ENCODE data around the gene EPN3.

Gene EPN3

DNA sequence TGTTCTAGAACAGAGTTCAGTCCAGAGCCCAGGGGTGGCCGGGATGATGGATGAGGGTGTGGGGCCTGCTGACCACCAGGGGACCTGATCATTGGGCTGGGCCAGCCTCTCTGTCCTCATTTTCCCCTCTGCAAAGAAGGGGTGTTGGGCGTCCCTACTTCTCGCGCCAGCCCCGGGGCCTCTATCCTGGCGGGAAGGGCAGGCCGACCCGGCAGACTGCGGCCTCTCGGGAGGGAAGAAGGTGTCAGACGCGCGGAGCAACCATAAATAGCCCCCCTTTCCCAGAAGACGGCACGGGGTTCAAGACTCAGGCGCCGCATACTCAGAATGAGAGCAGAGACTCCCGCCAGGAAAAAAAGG is 26.0 kb downstream of the EPN3 start:
- TF ChIP-seq, protein P1, sequence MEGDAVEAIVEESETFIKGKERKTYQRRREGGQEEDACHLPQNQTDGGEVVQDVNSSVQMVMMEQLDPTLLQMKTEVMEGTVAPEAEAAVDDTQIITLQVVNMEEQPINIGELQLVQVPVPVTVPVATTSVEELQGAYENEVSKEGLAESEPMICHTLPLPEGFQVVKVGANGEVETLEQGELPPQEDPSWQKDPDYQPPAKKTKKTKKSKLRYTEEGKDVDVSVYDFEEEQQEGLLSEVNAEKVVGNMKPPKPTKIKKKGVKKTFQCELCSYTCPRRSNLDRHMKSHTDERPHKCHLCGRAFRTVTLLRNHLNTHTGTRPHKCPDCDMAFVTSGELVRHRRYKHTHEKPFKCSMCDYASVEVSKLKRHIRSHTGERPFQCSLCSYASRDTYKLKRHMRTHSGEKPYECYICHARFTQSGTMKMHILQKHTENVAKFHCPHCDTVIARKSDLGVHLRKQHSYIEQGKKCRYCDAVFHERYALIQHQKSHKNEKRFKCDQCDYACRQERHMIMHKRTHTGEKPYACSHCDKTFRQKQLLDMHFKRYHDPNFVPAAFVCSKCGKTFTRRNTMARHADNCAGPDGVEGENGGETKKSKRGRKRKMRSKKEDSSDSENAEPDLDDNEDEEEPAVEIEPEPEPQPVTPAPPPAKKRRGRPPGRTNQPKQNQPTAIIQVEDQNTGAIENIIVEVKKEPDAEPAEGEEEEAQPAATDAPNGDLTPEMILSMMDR (IDR thresholded peaks at IDR 0.05; ENCODE audit: low read depth, low read length): no peak
- no peak overlapping the region for H3K4me3 ChIP-seq (ENCODE audit: low read depth, low read length)

DNA sequence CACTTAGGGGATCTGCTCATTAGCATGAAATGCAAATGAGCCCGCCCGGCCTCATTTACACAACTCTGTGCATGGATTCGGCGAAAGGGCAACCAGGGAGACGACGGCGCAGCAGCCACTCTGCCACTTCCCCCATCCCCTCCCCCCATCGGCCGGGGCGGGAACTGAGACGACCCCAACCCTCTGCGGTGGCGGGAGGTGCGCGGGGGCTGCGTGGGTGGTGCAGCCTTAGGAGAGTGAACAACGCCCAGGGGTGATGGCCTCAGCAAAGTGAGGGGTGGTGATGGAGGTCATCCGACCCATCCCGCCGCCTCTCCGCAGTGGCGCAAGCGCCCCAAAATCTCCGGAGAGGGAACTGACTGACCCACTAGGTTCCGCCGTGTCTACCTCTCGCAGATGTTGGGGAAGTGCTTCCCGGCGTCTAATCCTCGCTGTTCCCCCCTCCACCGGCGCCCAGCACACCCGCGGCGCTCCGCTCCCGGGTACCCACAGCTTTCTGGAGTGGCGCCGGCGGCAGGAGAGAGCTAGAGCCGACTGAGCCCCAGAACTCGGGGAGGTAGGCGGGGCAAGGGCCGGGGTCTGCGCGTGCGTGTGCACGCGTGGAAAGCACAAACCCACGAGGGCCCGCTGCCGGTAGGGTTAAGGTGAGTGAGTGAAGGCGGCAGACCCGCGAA is 26.5 kb downstream of the EPN3 start:
- H3K4me3 ChIP-seq (ENCODE audit: low read depth, low read length): no peak overlapping the region
- TF ChIP-seq, protein P1 (IDR thresholded peaks at IDR 0.05; ENCODE audit: low read depth, low read length): no peak

DNA sequence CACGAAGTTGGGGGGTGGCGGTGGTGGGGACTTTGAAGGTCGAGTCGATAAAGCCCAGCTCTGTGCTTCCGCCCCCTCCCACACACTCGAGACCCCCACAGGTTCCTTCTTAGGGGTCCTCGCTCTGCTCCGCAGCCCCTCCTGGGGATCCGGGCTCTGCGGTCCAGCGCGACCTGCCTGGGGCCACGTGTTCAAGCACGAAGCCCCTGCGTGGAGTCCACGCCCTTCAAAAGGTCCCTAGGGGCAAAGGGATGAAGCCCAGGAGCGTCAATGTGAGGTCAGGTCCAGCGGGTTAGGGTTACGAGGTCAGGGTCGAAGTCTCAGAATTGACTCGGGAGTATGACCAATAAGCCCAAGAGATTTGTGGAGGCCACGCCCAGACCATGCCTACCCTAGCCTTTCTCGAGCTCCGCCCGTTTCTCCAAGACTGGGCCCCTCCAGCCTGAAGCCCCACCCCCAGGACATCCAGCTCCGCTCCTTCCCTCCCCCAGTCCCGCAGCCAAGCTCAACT is 27.2 kb downstream of the EPN3 start:
- TF ChIP-seq, protein P1 (IDR thresholded peaks at IDR 0.05; ENCODE audit: low read depth, low read length): no peak
- H3K4me3 ChIP-seq (ENCODE audit: low read depth, low read length): peak overlapping the region; percentile 54

DNA sequence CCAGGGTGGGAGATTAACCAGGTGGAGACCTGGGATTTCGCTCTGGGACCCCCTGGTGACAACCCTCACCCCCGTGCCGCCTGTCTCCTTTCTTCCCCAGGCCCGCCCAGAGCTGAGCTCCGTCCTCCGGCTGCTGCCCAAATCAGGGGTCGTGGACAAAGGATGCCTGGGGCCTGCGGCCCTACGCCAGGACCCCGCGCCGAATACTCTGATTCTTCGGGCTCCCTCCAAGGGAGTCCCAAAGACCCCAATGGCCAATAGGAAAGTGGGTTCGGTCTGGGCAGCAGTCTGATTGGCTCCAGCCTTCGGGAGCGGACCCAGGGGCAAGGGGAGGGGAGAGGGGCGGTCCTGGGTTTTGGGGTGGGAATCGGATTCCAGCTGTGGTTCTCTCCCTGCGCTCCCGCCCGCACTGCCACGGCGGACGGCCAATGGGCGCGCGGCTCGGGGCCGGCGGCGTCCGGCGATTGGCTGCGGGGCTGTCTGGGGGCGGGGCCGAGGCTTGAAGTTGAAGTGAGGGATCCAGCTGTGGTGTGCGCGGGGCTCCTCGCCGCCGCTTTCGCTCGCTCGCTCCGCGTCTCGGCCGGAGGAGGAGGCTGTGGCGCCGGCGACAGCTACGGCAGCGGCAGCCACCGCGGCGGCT is 27.8 kb downstream of the EPN3 start, which contains the start of gene CACNA1G:
Gene CACNA1G, plus strand, starts transcription at position 531 of the 640 bp plus-strand sequence. CDS start 745 bp downstream, outside the sequence.
- peak within 1 kb of the TSS; percentile 54 for H3K4me3 ChIP-seq (ENCODE audit: low read depth, low read length)
- TF ChIP-seq, protein P1 (IDR thresholded peaks at IDR 0.05; ENCODE audit: low read depth, low read length): no peak

DNA sequence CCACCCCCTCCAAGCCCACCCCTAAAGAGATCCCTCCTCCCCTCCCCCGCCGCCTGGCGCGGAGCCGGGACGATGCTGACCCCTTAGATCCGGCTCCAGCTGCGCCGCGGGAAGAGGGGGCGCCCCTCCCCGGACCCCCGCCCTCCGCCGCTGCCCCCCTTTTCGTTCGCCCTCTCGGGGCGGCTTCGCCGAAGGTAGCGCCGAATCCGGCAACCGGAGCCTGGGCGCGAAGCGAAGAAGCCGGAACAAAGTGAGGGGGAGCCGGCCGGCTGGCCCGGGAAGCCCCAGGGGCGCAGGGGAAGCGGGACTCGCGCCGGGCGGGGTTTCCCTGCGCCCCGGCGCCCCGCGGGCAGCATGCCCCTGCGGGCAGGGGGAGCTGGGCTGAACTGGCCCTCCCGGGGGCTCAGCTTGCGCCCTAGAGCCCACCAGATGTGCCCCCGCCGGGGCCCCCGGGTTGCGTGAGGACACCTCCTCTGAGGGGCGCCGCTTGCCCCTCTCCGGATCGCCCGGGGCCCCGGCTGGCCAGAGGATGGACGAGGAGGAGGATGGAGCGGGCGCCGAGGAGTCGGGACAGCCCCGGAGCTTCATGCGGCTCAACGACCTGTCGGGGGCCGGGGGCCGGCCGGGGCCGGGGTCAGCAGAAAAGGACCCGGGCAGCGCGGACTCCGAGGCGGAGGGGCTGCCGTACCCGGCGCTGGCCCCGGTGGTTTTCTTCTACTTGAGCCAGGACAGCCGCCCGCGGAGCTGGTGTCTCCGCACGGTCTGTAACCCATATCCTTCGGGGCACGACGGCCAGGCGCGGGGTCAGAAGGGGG is 28.6 kb downstream of the EPN3 start:
- H3K4me3 ChIP-seq (ENCODE audit: low read depth, low read length): peak overlapping the region; percentile 54
- TF ChIP-seq, protein P1 (IDR thresholded peaks at IDR 0.05; ENCODE audit: low read depth, low read length): no peak

DNA sequence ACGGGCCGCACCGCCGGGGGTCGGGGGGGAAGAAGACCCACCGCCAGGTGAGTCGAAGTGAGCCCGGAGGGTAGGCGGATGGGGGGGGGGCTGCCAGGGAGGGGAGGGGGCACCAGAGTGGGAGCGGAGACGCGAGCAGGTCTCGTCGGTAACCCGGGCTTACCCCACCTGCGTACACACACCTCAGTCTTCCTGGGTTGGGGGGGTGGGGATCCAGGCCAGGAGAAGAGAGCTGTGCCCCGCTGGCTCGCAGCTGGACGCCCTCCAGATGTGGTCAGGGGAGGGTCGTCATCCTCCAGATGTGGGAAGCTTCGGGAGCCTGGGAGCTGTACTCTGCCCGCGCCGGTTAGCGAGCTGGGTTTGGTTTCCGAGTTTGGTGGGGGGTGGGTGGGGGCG is 29.2 kb downstream of the EPN3 start:
- H3K4me3 ChIP-seq (ENCODE audit: low read depth, low read length): no peak overlapping the region
- TF ChIP-seq, protein P1 (IDR thresholded peaks at IDR 0.05; ENCODE audit: low read depth, low read length): no peak
